ENCODE data around the gene HHIPL1.

- TF ChIP-seq CTCF (IDR thresholded peaks at IDR 0.05; ENCODE audit: insufficient read depth, low read depth, low read length) (no peak), EZH2 (IDR thresholded peaks at IDR 0.05; ENCODE audit: insufficient read depth, low read length) (no peak)
These were observed 40.2 kb downstream of the HHIPL1 start for GRCh38 chr14:99685151-99685591.
